Muscle of back (tissue), 11 donors: ENCODE data around the gene MYO3A. TPM values are rescaled to one million over a fixed set of nuclear protein-coding genes. Genes with fewer than 3 reads are reported as not detected.
A peak's percentile ranks its signal among the peaks of the same experiment; 100 is the strongest.
"Not testable (repeated sequence)": the region's sequence is repeated elsewhere in the genome, so short reads cannot be mapped to it uniquely, and the experiment has no call there.

Source experiments
- DNase-seq, 3 donors: peaks; one replicate each; pipeline versions ENCODE4 v3.0.0 to v3.0.0-alpha.2; 2013
- polyA plus RNA-seq, 10 donors: library from polyadenylated mRNA; unstranded; fragments of 120-200 nt; gene quantifications; one replicate each; pipeline ENCODE4 v1.2.1, GENCODE V29; 2013; ENCODE audit not compliant: insufficient read length in 10 of 10

Gene MYO3A
- polyA plus RNA-seq, 10 donors = 0.46 to 2.1 (median 1.2) TPM

DNA sequence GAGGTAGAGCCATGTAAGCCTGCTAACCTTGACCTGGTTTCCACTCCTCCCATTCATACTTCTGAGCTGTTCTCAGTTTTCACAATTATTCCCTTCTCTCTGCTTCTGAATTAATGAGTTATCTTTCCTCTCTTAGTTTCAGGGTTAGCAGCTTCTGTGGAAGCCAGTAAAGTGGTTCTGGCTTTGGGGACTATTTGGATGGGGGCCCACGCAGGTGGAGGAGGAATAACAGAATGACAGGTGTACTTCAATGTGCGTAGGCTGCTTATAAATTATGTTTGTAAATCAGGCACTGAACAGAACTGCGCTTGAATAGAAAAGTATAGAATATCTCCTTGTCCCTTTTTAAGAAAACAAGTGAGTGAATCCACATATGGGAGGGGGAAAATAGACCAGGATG, 153.6 kb downstream of the MYO3A start:
- no peak for DNase-seq

DNA sequence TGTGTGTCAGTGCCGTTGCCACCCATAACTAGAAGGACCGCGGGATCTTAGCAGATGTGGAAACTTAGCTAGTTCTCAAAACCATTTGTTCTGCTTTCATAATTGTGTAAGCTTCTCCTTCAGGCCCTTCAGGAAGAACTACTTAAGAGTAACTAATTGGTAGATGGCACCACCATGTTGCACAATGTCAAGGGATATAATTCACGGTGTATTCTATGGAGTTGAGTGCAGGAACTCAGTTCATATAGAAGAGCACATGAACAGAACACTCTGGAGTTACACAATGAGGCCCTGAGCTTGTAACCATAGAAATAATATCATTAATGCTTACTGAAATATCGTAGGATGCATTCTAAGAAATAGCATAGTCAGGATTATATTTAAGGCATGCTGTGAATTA, 156.0 kb downstream of the MYO3A start:
- no peak for DNase-seq

DNA sequence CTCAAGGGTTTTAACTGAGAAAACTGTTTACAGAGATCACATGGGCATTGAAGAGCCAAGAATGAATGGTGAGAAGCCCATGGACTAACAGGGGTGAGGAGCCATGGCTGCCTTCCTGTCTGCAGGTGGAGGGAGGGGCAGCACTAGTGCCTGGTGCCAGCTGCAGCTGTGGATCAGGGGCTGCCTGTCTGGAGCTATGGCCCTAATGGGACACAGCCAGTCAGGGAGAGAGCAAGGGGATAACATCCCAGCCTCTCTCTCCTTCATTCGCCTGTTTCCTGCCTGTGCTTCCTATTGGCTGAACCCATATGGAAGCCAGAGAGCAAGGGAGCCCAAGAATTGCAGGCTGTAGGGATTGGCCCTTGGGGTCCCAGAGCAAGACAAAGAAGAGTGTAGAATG, 156.7 kb downstream of the MYO3A start:
- peak in 1 of 3 donors; percentile 2 for DNase-seq

DNA sequence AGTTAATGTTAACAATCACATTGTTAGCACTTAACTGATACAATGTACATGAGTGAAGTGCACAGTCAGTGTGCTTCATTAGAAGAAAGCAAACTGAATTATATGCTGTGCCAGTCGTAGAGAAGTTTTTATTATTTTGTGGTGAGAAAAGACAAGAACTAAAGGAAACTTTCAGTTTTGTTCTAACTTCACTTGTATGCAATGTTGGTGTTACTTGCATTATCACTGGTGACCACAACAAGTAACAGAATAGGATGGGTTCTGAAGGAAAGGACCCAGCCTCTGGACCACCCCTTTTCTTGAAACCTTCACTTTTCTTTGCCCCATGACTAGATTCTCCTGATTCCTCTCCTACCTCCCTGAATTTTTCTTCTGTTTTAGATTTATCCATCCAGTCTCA, 159.2 kb downstream of the MYO3A start:
- no peak for DNase-seq

- no peak for DNase-seq
Measured at GRCh38 chr10:26095781-26096180, 161.8 kb downstream of the MYO3A start.

DNA sequence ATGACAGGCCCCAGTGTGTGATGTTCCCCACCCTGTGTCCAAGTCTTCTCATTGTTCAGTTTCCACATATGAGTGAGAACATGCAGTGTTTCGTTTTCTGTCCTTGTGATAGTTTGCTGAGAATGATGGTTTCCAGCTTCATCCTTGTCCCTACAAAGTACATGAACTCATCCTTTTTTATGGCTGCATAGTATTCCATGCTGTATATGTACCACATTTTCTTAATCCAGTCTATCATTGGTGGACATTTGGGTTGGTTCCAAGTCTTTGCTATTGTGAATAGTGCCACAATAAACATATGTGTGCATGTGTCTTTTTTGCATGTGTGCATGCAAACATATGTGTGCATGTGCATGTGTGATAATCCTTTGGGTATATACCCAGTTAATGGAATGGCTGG, 163.5 kb downstream of the MYO3A start:
- DNase-seq = not testable (repeated sequence)

- DNase-seq = peak in 1 of 3 donors; percentile 47
Measured at GRCh38 chr10:26112532-26112931, 178.5 kb downstream of the MYO3A start.

DNA sequence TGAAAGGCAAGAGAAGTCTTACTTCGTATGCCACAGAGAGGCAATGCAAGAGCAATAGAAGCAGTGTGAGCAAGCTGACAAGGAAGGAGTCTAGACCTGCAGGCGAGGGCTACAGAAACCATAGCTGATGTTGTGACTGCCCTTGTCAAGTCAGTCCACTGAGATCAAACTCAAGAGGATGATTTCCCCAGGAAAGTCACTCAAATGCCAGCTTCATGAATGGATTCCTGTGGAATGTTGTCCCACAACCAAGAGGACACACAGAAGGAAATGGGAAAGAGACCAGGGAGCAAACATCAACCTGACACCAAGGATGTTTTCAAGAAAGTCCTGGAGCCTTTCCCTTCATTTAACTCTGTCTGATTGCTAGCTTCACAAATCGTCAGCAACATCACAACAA, 204.6 kb downstream of the MYO3A start:
- no peak for DNase-seq

DNA sequence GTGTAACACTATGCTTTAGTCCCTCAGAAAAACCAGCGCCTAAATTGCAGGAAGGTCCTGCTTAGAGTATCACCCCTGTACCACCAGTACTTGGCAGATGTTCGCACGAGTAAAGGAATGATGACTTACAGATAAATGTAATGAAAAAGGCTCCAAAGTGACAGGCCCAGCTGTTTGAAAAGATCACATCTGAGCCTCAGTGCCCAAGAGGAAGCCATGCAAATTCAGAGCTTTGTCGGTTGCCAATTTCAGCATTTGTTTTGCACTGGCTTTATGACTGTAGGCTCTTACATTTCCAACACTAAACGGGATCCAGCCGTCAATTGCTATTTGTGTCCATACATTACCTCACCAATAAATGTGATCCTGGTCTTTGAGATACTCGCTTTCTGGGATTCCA, 222.0 kb downstream of the MYO3A start:
- peak; percentile 12 to 55 (median 21) for DNase-seq

DNA sequence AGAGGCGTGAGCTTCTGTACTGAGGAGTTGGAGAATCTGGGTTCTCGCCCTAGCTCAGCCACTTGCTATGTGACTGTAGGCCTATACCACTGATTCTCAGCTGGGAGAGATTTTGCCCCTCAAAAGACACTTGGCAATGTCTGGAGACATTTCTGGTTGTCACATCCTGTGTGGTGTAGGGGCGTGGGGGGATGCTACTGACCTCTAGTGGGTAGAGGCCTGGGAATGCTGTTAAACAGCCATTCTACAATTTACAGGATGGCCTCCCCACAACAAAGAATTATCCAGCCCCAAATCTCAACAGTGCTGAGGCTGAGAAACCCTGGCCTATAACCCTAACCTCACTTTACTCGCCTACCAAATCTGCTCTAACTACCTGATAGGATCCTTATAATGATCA, 223.7 kb downstream of the MYO3A start:
- no peak for DNase-seq

DNA sequence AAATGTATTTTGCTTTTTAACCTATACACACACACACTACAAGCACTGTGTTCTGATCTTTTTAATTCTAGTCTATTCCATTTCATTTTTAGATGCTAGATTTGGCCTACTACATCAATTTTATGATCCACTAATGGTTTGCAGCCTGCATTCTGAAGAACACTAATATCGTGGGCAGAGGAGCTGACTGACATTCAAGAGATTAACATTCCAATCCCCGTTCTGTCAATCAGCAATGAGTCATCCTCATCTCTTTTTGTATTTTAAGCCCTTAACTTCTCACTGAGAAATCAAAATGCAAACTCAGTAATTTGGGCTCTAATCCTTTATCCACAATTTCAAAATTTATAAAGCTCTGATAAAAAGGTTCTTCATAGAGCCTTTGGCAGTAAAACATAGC, 235.4 kb downstream of the MYO3A start:
- DNase-seq = no peak

DNA sequence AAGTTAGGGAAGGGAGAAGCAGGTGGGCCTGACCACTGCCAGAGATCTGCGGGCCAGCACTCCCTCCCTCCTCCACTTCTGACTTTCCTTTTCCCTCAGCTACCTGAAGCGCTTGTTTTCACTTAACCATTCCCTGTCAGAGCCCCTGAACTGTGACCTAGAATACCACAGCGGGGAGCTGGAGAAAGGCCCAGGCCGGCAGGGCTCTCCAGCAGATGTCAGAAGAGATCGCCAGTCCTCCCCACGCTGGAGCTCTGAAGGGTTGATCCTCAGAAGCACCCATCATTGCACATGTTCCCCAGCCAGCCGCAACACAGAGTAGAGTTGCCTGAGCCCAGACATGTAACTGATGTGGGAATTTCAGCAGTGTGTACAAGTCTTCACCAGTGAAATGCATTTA, 238.1 kb downstream of the MYO3A start:
- DNase-seq = no peak

- DNase-seq = no peak
Measured at GRCh38 chr10:26173837-26174236, 239.8 kb downstream of the MYO3A start.

DNA sequence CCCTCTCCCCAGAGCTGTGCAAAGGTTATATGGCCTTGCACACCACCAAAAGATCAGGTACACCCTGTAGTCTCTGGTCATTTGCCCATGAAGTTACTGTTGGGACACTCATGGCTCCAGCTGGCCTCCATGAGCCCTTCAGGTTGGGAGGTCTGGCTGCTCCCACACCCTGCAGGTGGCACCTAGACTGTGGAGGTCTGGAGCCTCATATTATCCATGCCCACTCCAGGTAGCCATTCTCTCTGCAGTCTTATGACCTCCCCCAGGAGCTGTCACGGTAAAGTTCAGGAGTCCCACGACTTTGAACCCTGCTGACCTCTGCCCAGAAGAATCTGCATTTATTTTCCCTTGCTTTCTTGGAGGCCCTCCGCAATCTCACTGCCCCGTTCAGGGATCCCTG, 243.3 kb downstream of the MYO3A start:
- no peak for DNase-seq

- no peak for DNase-seq
Measured at GRCh38 chr10:26194275-26194674, 260.2 kb downstream of the MYO3A start.

- DNase-seq = no peak
Measured at GRCh38 chr10:26197248-26197647, 263.2 kb downstream of the MYO3A start.

DNA sequence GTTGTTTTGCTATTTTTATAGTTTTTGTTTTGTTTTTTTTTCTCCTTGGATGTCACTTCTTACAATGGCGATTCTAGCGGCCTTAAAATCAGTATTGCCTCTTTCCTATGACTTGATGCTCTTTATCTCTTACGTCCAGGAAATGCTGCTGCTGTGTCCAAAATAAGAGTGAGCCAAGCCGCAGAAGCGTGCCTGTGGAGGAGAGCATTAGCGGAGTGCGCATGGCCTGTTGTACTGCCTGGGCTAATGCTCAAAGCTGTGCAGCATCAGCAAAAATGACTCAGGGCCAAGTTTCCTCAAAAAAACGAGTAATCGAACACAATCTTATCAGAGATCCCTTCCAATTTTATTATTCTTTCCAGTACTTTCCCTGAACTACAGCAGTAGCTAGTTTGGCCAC, 264.1 kb downstream of the MYO3A start:
- no peak for DNase-seq

DNA sequence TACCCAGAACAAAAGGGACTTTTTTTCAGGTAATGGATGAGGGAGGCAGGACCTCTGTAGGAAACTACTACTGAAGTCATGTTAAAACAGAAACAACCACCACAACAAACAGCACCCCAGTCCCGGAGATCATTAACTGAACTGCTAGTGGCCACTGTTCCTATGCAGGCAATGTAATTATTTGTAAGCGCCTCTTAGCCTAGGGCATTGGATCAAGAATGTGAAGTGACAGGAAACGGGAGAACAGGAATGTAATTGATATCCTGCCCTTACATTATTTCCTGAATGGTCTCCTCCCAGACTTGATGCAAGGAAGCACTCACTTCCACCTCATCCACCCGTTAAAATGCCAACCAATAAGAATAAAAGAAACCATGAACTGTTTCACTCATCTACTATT, 265.8 kb downstream of the MYO3A start:
- no peak for DNase-seq

DNA sequence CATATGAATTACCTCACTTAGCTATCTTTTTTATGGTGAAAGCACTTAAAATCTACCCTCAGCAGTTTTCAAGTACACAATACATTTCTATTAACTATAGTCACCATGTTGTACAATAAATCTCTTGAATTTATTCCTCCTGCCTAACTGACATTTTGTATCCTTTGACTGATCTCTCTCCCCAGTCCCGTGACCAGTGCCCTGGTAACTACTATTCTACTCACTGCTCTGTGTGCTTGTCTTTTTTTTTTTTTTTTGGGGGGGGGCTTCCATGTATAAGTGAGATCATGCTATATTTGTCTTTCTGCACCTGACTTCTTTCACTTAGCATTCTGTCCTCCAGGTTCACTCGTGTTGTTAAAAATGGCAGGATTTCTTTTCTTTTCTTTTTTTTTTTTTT, 271.2 kb downstream of the MYO3A start:
- no peak for DNase-seq

DNA sequence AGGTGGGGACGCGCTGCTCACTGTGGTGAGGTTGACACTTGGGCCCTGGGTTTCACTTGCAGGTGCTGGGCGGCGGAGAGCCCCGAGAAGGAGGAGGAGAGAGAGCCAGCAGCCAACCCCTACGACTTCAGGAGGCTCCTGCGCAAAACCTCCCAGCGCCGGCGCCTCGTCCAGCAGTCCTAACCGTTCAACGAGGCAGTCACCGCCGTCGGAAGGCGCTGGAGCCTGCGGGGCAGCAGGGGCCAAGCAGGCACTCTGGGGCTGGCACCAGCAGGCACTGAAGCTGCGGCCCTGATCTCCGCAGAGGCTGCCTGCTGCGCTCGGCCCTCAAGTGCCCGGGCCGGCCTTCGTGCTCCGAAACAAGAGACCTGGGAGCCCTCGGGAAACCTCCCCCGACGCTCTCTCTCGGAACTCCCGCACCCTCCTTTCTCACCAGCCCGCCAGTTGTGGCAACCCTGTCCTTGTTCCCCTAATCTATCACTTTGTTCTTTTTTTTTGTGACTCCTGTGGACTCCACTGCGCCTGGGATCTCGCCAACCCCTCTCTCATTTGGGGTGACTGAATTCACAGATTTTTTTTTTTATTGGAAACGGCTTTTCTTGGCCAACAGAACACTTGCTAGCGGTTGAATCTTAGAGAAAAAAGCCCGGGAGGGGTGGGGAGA, 277.9 kb downstream of the MYO3A start:
- DNase-seq = no peak

DNA sequence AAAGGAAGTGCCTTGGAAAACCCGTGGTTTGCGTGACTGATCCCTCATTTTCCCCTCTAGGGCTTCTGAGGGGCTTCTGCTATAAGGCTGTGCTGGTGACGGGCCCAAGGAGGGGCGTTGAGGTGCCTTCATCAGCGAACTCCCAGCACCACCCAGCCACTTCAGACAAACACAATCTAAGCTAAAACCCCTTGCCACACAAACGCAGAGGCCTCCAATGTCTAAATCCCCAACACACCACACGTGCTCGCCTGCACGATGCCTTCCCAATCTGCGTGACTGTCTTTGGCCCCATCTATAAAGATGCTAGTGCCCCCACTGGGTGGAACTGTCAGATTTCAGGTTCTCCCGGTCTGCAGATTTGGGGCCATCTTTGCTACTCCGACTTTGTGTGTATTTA, 278.5 kb downstream of the MYO3A start:
- DNase-seq = no peak

GRCh38 chr10:26213157-26213800, 279.2 kb downstream of the MYO3A start:
- no peak for DNase-seq

GRCh38 chr10:26214004-26214403, 280.0 kb downstream of the MYO3A start:
- no peak for DNase-seq
